ENCODE data around the gene AQP5. TPM values are rescaled to one million over a fixed set of nuclear protein-coding genes. Genes with fewer than 3 reads are reported as not detected.

The AQP5 gene
- total RNA-seq, 2 experiments from 2014 or later, result not detected

DNA sequence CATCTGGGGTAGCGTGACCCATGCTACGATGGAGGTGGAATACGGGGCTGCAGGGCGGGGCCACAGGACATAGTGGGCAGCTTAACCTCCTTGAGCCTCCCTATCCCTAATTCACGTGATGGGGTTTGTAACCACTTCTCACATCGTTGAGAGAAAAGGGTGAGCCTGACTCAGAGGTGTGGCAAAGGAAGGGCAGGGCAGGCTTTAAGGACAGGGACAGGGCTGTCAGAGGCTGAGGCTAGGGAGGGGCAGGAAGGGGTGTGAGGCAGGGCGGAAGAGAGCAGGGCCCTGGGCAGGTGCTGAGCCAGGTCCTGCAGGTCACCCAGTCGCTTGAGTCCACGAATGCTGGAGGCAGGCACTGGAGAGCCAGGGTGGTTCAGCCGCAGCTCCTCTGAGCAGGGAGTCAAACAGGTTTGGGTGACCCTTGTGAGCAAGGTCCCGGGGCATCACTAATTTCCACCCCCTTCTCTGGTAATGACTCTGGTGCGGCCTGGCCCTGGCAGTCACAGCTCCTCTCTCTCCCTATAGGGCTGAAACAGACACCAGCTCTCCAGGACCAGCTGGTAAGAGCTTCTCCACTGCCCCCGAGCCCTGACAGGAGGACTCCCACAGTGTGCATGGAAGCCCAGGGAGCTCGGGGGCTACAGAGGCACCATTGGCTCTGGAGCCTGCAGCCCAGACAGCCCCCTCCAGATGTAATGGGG lies 18.6 kb upstream of the AQP5 start:
- Mint-ChIP-seq H3K27ac (no peak overlapping the region), H3K4me1 (peaks cover 18% of the 10 kb centered on the region), H3K36me3 (no peaks in the 10 kb centered on the region), H3K4me3 (no peak overlapping the region), H3K27me3 (no peaks in the 10 kb centered on the region), H3K9me3 (no peaks in the 10 kb centered on the region)
- DNase-seq, result no peak

DNA sequence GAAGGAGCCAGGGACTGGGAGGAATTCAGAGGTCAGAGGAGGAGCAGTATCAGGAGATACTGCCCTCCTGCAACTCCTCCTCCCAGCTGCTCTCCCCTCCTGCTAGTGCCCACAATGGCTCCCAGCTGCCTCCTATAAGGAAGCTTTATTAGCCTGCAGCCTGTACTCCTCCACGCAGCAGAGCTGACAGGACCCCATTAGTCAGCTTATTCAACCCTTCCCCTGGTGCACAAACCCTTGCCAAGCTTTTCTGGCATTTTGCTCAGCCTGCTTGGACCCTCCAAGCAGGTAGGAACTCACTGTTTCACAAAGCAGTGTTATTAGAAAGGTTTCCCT lies 18.1 kb upstream of the AQP5 start:
- H3K9me3 Mint-ChIP-seq, result no peaks in the 10 kb centered on the region
- no peaks in the 10 kb centered on the region for H3K36me3 Mint-ChIP-seq
- H3K4me1 Mint-ChIP-seq, result peaks cover 18% of the 10 kb centered on the region
- H3K27me3 Mint-ChIP-seq, result no peaks in the 10 kb centered on the region
- H3K27ac Mint-ChIP-seq, result no peak overlapping the region
- no peak for DNase-seq
- H3K4me3 Mint-ChIP-seq, result no peak overlapping the region

DNA sequence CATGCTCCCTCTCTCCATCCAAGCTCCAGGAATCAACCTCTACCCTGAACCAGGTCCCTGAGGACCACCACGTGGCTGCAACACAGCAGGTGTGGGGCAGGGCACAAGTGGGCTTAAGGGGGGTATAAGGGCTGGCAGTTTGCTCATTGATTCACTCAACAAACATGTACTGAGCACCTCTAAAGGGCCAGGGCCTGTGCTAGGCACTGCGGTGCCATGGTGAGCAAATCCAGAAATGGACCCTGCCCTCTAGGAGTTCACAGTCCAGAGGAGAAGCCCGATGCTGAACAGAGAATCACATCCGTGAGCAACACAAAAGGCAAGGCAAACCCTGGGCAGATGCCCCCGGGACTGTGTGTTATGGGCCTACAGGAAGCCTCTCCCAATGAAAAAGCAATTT lies 17.6 kb upstream of the AQP5 start:
- H3K4me3 Mint-ChIP-seq, result no peak overlapping the region
- no peak for DNase-seq
- no peaks in the 10 kb centered on the region for H3K36me3 Mint-ChIP-seq
- H3K9me3 Mint-ChIP-seq, result no peaks in the 10 kb centered on the region
- peaks cover 18% of the 10 kb centered on the region for H3K4me1 Mint-ChIP-seq
- H3K27me3 Mint-ChIP-seq, result no peaks in the 10 kb centered on the region
- H3K27ac Mint-ChIP-seq, result no peak overlapping the region

DNA sequence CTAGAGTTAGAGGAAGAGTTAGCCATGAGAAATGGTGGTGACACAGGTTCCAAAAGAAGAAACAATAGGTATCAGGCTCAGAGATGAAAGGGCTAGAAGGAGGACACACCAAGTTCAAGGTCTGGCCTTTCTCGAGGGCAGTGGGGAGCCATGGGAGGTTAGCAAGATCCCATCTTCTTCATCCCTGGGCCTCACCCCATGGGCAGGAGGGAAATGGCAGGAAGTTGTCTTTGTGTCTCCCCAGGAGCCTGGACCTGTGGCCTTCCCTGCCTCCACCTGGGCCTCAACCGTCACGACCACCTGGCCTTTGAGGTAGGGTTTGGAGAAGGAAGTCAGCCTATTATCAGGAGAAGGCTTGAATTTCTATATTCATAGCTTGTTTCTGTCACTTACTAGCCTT lies 17.0 kb upstream of the AQP5 start:
- Mint-ChIP-seq H3K36me3 (no peaks in the 10 kb centered on the region), H3K9me3 (no peaks in the 10 kb centered on the region), H3K27ac (no peak overlapping the region), H3K4me3 (no peak overlapping the region), H3K4me1 (peaks cover 18% of the 10 kb centered on the region), H3K27me3 (no peaks in the 10 kb centered on the region)
- no peak for DNase-seq

DNA sequence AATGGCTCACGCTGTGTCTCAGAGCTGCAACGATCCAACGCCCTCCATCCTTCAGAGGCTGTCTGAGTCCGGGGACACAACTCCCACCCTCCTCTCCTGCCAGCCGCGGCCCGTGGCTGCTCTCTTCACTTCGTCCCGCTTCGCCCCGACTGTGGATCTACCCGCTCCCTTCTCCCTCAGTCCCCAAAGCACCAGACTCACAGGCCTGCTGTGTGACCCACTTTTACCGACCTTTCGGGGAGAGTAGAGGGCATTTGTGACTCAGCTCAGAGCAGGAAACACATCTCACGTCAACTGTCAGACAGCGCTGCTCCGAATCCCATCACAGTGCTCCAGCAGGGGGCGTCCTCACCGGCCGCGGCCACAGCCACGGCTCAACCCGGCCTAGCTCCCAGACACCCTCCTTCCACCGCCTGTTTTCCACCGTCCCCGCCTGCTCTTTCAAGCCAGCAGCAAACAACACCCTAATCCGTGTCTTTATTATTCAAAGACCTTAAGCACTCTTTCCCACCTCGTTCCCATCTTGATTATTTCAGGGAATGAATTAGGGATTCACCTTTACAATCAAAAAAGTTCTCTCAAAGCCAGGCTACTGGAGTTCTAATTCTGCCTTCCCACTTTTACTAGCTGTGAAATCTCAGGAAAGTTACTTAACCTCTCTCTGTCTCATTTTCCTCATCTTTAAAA lies 16.1 kb upstream of the AQP5 start:
- H3K36me3 Mint-ChIP-seq, result no peaks in the 10 kb centered on the region
- H3K27me3 Mint-ChIP-seq, result no peaks in the 10 kb centered on the region
- peaks cover 18% of the 10 kb centered on the region for H3K4me1 Mint-ChIP-seq
- no peaks in the 10 kb centered on the region for H3K9me3 Mint-ChIP-seq
- DNase-seq, result peak; percentile 88
- H3K27ac Mint-ChIP-seq, result peak overlapping the region; percentile 89
- H3K4me3 Mint-ChIP-seq, result peak overlapping the region; percentile 77

DNA sequence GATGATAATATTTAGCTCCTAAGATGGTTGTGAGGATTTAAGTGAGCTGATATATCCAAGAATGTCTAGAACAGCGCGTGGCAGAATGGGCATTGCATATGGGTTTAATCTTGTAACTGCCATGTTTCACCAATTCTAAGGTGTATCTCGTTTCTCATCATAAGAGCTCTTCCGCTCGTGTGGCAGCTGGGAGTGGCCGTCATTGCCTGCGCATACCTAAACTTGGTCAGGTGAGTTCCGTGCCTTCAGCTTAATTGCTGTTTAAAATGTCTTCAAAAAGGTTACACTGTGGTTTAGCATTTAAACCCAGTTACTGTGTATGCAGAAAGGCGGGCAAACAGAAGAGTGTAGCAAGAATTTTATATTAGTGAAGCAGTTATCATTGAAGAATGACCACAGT lies 15.6 kb upstream of the AQP5 start:
- no peaks in the 10 kb centered on the region for H3K36me3 Mint-ChIP-seq
- H3K4me1 Mint-ChIP-seq, result peaks cover 18% of the 10 kb centered on the region
- no peak for DNase-seq
- no peak overlapping the region for H3K4me3 Mint-ChIP-seq
- no peaks in the 10 kb centered on the region for H3K9me3 Mint-ChIP-seq
- peak overlapping the region; percentile 46 for H3K27ac Mint-ChIP-seq
- no peaks in the 10 kb centered on the region for H3K27me3 Mint-ChIP-seq

DNA sequence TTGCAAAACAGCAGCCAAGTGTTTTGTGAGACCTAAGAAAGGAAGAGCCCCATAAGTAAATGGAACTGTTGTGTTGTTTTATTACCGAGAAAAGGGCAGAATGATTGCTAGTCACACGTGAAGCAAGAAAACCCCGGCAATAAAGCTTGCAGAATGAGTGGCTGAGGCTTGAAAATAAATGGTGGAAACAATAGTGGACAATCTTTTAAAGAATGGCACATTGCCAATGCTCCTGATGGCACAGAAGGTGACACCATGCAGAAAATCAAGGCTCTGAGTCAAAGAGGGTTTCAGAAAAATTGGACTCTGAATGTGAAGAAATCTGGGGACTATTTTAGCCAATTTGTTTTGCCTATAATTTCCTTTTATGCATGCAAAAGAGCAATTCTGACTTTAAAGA lies 15.2 kb upstream of the AQP5 start:
- H3K36me3 Mint-ChIP-seq, result no peaks in the 10 kb centered on the region
- H3K4me3 Mint-ChIP-seq, result no peak overlapping the region
- no peak for DNase-seq
- H3K4me1 Mint-ChIP-seq, result peaks cover 18% of the 10 kb centered on the region
- H3K9me3 Mint-ChIP-seq, result no peaks in the 10 kb centered on the region
- no peaks in the 10 kb centered on the region for H3K27me3 Mint-ChIP-seq
- H3K27ac Mint-ChIP-seq, result no peak overlapping the region

DNA sequence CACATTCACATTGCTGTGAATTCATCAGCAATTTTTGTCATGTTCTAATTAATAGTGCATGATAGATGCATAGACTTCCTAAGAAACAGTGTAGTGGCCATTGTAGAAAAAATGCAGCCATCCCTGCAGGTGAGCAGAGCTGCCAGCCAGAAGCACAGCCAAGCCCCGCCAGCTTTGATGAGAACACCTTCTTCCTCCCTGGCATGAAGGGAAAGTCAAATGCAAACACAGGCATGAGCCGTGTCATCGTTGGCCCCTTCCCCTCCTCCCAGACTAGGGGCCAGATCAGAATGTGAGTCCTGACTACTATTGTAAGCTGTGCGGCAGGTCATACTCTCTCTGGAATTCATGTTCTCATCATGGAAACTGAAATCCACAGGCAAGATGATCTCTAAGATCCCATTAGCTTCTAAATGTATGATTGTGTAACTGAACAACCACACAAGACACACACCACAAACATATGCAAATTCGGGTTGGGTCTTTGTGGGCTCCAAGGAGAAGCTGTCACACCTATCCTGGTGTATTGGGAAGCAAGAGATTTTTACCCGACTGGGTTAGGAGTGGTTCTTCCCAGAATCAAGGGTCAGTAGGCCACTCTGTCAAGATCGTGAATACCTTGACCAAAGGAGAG lies 14.0 kb upstream of the AQP5 start:
- Mint-ChIP-seq H3K27ac (no peak overlapping the region), H3K36me3 (no peaks in the 10 kb centered on the region), H3K4me3 (no peak overlapping the region), H3K27me3 (no peaks in the 10 kb centered on the region), H3K9me3 (no peaks in the 10 kb centered on the region), H3K4me1 (peaks cover 18% of the 10 kb centered on the region)
- DNase-seq, result no peak

DNA sequence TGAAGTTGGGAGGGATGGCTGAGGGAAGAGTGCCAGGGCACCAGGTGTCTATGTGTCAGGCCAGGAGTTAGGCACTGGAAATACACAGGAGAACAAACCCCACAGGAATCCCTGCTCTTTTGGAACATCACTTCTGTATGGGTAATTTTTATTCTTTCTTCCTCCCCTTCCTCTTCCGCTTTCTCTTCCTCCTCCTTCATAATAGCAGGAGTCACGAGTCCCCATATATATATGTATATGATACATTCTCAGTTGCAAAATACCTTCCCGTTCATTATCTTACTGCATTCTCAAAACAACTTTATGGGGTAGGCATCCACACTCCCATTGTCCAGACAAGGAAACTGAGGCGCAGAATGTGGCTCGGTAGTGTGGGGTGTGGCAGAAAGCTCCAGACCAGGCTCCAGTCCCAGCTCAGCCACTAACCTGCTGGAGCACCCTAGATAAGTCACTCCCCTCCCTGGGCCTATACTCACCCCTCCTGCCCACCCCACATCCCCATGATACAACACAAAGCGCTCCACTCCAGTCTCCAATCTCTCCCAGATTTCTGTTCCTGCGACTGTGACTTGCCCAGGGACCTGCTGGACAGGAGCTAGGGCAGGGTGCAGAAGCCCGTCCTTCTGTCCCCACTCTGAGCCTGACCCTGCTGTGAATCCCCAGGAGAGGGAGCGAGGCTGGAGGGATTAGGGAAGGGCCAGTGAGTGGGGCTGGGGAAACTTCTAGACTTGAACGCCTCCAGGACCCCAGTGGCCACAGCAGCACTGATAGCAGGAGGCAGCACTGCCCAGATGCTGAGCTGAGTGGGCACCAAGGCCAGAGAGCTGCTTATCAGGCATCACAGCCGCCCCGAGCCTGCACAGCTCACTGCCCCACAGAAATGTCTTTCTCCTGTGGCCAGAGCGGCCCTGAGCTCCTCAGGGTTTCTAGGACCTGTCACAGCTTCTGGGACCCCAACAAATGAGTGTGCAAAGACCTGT lies 12.5 kb upstream of the AQP5 start:
- Mint-ChIP-seq H3K4me1 (peaks cover 18% of the 10 kb centered on the region), H3K4me3 (no peak overlapping the region), H3K36me3 (no peaks in the 10 kb centered on the region), H3K27ac (no peak overlapping the region), H3K27me3 (peaks cover 5% of the 10 kb centered on the region), H3K9me3 (no peaks in the 10 kb centered on the region)
- DNase-seq, result no peak

DNA sequence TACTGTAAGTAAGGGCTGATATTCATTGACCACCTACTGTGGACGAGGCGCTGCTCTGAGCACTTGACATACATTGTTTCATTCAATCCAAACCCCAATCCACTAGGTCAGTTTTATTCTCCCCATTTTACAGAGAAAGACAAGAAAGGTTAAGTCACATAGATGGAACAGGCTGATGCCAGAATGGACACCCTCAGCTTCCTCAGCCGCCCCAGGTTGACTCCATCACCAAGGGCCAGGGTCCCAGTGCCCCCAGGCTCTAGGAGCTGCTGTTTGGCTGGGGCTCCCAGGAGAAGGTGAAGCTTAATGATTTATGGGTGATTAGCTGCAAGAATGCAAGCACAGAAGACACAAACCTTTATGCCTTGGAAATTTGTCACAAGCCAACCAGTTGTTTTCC lies 11.8 kb upstream of the AQP5 start:
- Mint-ChIP-seq H3K9me3 (no peaks in the 10 kb centered on the region), H3K27me3 (peaks cover 12% of the 10 kb centered on the region), H3K4me1 (peaks cover 15% of the 10 kb centered on the region), H3K4me3 (no peak overlapping the region), H3K27ac (no peak overlapping the region), H3K36me3 (no peaks in the 10 kb centered on the region)
- DNase-seq, result no peak

DNA sequence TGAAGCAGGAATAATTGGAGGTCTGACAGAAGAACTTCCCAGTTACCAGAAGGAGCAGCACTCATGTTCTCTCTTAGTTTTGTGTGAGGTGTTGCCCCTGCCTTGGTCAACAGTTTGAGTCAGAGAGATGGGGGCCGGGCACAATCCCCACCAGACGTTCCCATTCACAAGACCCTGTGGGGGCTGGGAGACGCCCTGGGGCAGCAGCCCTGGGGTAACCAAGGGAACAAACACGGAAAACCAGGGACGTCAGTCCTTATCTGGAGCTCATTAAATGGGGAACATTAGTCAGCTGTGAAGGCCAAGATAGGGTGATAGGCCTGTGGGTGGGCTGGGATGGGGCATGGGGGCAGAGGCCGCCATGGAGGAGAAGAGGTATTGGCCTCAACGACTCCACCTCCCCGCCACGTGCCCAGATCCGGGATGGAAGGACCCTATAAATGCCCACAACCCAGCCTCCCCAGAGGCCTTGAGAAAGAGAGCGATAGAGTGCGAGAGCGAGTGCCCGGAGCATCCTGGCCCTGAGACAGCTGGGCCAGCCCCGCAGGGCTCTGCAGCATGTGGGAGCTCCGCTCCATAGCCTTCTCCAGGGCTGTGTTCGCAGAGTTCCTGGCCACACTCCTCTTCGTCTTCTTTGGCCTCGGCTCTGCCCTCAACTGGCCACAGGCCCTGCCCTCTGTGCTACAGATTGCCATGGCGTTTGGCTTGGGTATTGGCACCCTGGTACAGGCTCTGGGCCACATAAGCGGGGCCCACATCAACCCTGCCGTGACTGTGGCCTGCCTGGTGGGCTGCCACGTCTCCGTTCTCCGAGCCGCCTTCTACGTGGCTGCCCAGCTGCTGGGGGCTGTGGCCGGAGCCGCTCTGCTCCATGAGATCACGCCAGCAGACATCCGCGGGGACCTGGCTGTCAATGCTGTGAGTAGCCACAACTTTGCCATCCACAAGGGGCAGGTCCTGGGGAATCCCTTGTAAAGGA lies 11.1 kb upstream of the AQP5 start, which contains the start of gene AQP2:
TSS of gene AQP2 (plus strand) at position 465 of the 979 bp plus-strand sequence. CDS start at position 559, 94 bp downstream.
- Mint-ChIP-seq H3K4me1 (peaks cover 8% of the 10 kb centered on the region), H3K36me3 (no peaks in the 10 kb centered on the region), H3K27me3 (peaks cover 14% of the 10 kb centered on the region), H3K4me3 (no peak within 1 kb of the TSS), H3K9me3 (no peaks in the 10 kb centered on the region), H3K27ac (no peak within 1 kb of the TSS)
- no peak for DNase-seq

DNA sequence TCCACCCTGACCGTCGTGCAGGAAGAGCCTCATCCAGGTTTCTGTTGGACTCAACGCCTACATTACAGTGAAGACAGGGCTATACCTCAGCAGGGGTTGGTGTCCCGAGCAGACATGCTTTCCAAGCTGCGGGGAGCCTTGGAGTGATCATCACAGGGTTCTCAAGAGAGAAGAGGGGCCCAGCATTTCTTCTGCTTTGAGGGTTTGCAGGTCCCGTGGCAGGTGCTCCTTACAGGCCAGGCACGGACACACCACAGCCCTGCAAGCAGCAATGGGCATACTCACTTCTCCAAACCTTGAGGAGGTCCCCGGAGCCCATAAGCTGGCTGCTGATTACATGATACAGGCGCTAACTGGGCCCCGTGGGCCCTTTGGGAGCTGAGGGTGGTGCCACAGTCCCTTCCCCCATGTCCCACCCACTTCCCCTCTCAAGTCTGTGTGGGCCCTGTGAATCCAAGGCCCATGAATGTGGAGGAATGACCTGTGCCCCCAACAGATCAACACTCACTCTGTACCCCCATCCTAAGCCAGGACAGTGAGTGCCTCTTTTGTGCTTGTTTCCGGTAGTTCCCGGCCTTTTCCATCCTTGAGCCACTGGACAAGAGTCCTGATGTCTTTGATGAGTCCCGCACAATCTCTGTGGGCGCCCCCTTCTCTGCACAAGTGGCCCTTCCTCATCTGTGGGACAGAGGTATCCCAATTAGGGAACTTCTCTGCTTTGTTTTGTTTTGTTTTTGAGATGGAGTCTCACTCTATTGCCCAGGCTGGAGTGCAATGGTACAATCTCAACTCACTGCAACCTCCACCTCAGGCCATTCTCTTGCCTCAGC lies 10.0 kb upstream of the AQP5 start:
- Mint-ChIP-seq H3K36me3 (no peaks in the 10 kb centered on the region), H3K9me3 (no peaks in the 10 kb centered on the region), H3K27me3 (peaks cover 22% of the 10 kb centered on the region), H3K4me3 (no peak overlapping the region), H3K27ac (no peak overlapping the region), H3K4me1 (no peaks in the 10 kb centered on the region)
- no peak for DNase-seq

DNA sequence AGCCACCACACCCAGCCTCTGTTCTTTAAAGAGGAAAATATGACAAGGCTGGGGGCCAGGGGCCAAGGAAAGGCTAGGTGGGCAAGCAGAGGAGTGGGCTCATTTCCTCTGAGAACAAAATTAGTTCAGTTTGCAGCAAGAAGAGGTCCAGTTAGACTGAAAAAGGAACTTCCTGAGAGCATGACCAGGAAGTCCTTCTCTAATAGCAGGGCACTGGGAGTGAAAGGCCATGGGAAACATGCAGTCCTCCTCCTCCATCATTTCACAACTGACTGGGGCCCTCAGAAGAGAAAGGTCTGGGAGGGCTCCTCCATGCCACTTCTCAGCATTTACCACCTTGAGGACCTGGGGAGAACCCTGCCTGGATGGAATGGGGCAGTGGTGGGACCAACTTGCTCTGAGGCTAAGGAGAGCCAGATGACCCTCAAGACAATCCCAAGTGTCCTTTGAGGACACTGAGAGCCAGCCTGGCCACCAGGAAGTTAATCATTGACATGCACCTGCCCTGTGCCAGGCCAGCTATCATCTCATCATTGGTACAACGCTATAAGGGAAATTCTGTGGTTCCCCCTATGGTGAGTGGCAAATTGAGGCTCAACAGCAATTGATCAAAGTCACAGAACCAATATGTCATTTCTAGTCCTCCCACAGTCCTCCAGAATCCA lies 9.1 kb upstream of the AQP5 start:
- Mint-ChIP-seq H3K27me3 (peaks cover 31% of the 10 kb centered on the region), H3K4me3 (no peak overlapping the region), H3K27ac (no peak overlapping the region), H3K36me3 (no peaks in the 10 kb centered on the region), H3K9me3 (no peaks in the 10 kb centered on the region), H3K4me1 (no peaks in the 10 kb centered on the region)
- DNase-seq, result no peak

Measured in activated naive CD8-positive, alpha-beta T cell treated with anti-CD3 and anti-CD28 coated beads for 36 hours (primary cell).